ENCODE measurements around the gene CBX4. TPM values are rescaled to one million over a fixed set of nuclear protein-coding genes. Genes with fewer than 3 reads are reported as not detected.

Gene CBX4
- polyA plus RNA-seq, 12 donors: 5.1 to 19.2 (median 7.3) TPM; not detected in 1

GRCh38 chr17:79831265-79832217 lies 7.7 kb downstream of the CBX4 start:
- no peak for DNase-seq

DNA sequence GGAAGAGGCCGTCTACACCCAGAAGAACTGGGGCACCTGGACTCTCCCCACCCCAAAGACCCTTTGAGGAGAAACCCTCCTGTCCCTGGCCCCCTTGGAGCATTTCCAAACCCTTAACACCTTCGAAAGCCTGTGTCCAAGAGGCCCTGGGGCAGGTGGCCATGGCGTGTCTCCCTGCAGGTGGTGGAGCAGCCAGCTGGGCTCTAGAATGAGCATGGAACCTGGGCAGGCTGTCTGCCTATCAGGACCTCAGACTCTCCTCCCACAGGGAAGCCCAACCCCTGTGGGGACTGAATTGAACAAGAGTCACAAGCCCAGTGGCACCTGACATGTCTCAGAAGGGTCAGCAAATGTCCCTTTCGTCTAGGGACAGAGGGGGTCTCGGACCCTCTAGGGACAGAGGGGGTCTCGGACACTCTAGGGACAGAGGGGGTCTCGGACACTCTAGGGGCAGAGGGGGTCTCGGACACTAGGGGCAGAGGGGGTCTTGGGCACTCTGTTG lies 8.4 kb downstream of the CBX4 start:
- DNase-seq: no peak

GRCh38 chr17:79830303-79830702 lies 8.9 kb downstream of the CBX4 start:
- DNase-seq: no peak

DNA sequence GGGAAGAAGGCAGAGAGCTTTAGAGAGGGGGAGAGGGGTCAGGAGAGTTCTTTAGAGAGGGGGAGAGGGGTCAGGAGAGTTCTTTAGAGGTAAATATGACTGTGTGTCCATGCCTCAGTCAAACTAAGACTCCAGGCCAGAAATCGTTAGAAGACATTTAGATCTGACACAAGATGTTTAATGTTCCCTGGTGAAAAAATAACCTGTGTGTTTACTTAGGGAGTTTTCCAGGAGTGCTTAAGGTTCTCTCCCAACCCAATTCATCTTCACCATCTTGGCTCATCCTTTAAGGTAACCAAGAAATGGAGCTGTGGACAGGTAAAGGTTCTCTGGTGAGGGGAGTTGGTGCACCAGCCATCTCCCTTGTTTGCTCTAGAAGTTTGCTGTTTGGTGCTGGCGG lies 9.8 kb downstream of the CBX4 start:
- no peak for DNase-seq

DNA sequence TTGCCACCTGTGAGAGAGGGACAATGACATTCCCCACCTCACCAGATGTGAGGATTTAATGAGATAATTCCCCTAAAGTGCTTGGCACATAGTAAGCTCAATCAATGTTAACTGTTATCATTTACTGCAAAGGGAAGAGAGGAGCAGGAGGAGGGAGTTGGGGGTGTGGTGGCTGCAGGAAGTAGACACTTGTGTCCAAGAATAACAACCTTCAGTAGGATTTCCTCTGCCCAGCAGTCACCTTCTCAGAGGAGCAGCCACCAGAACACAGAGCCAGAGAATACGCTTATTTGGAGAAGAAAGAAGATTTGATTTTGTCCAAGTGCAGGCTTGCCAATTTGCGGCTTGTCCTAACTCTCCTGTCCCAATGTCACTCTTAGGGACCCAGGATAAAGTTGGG lies 10.2 kb downstream of the CBX4 start:
- no peak for DNase-seq

- DNase-seq: no peak
Measured at GRCh38 chr17:79826841-79827578, 12.2 kb downstream of the CBX4 start.

GRCh38 chr17:79826204-79826680 lies 13.0 kb downstream of the CBX4 start:
- no peak for DNase-seq

DNA sequence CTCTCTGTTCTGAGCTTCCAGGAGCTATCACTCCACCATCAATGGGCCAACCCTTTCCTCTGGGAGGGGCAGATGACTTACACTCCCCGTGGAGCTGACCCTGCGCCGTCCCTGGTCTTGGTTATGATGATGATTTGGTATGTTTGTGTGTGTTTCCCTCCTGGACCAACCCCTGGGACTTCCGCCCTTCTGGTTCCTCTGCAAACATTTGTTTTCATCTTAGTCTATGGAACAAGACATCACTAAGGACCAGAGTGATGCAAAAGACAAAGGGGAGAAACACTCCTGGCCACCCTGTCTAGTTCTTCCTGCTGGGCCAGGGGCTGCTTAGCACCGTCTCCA lies 13.7 kb downstream of the CBX4 start:
- no peak for DNase-seq

DNA sequence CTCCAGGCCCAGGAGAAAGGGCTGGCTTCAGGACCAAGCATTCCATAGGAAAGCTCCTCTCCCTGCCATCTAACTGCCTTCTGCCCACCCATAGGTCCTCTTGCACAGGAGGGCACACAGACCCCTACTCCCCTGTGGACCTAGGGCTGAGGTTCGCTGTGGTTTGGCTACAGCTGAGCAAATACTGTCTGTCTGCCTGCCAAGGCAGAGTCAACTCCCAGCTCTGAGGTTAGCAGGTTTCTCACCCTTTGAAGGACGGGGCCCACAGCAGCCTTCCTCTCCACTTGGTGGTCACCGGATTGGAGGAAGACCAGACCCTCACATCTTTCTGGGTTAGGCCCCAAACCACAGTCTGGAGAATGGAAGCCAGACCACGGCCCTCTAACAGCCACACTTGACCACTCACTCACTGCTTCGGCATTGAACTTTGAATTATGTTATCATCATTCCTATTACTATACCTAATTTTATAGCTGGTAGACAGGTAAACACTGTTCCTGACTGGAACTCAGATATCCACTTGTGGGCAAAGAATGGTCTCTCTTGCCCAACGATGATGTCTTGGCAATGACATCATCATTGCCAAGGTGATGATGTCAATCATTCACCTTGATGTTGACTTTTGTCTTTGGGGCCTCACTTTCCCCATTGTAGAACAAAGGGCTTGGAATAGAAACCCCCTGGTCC lies 14.2 kb downstream of the CBX4 start:
- DNase-seq: no peak

DNA sequence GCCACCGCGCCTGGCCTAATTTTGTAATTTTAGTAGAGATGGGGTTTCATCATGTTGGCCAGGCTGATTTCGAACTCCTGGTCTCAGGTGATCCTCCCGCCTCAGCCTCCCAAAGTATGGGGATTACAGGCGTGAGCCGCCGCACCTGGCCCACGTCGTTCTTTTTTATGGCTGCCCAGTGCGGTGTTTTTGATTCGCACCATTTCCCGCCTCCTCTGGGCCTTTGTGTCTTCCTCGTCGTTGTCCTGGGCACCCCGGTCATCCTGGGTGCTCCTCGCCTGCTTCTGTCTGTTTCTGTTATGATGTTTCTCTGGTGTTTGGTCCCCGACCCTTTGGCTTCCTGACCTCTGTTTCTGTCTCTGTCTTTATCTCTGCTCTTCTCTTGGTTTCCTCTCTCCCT lies 15.0 kb downstream of the CBX4 start:
- DNase-seq: no peak

DNA sequence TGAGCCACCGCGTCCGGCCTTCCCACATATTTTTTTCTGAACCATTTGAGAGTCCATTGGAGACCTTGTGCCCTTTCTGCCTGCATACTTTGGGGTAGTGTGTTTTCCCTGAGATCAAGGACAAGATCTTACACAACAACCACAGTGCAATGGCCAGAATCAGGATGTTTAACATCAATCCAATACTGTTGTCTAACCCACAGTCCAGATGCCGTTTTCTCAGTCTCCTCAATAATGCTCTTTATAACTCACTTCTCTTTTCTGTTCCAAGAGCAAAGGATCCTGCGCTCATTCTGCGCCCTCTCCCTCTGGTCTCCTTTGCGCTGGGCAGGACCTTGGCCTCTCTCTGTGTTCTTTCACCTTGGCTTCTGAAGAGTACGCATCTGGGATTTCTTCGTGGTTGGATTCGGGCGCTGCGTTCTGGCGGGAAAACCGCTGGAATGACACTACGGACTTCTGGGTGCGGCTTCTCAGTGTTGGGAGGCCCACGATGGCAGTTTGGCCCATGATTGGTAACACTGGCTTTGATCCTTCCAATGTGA lies 16.6 kb downstream of the CBX4 start:
- no peak for DNase-seq

DNA sequence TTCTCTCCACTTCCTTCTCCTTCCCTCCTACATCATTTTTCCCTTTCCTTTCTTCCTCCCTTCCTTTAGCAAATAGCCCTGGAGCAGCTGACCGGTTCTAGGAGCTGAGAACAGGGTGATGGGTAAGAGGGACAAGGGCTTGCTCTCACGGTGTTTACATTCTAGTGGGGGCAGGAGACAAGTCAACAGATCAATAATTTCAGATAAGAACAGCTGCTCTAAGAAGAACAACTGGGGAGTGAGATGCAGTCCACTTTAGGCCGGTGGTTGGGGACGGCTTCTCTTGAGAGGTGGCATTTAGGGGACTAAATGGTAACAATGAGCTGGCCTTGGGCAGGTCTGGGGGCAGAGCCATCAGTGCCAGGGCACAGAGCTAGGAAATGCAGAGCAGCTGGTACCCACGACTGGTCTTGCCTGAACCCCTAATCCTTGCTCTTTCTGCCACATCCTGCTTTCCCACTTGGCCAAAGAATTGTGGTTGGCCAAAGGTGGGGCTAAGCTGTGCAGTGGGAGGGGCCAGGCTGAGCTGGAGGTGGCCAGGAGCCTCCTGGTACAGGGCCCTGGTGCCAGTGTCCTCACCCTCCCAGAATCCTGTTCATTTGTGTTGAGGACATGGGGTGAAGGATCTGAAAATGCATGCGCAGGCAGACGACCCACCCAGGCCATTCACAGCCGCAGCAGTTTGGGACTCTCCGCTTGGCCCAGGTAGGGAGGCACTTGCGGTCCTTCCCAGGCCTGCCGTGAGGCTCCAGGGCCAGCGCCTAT lies 17.7 kb downstream of the CBX4 start:
- DNase-seq: no peak

GRCh38 chr17:79820959-79821330 lies 18.3 kb downstream of the CBX4 start:
- DNase-seq: no peak

DNA sequence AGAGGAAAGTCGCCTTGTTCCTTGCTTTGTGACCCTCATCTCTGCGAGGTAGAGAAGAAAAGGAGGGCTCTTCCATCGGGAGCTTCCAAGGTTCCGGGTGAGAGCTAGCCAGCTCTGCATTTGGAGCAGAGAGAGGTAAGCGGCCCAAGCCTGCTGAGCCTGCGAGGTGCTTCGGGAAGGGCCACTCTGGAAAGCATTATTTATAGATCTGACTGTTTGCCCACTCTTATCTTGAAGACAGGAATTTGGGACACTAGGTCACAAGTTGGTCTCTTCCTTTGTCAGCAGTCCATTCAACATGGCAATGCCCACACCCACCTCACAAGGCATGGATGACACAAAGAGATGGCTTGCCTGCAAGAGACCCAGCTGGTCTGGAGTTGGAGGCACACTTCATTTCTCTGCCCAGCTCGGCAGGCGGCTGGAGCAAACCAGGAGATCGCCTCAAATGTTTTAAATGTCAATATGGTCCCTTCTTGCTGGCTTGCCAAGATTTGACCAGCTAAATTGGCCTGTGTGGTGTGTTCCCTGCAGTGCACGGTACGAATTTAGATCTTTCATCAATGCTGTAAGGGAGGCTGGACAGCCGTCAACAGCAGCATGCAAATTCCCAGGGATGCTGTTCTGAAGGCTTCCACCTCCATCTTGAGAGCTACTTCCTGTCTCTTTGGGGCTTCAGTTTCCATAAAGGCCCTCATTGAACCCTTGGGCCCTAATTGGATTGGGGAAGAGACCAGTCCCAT lies 19.5 kb downstream of the CBX4 start:
- DNase-seq: no peak

DNA sequence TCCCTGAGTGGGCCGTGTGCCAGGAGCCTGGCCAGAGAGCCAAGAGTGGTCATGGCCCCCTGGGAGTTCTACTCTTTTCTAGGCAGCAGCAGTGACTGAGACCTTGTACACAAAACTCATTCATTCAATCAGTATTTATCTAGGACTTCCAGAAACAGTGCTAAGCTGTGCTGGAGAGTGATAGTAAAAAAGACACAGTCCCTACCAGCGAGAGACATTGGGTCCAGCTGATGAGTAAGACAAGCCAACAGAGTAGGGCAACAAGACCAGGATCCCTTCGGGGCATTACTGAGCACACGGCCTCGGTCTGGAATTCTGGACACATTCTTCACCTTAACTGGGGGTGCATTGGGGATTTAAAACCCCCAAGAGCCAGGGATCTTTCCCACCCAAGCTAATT lies 20.2 kb downstream of the CBX4 start:
- no peak for DNase-seq

DNA sequence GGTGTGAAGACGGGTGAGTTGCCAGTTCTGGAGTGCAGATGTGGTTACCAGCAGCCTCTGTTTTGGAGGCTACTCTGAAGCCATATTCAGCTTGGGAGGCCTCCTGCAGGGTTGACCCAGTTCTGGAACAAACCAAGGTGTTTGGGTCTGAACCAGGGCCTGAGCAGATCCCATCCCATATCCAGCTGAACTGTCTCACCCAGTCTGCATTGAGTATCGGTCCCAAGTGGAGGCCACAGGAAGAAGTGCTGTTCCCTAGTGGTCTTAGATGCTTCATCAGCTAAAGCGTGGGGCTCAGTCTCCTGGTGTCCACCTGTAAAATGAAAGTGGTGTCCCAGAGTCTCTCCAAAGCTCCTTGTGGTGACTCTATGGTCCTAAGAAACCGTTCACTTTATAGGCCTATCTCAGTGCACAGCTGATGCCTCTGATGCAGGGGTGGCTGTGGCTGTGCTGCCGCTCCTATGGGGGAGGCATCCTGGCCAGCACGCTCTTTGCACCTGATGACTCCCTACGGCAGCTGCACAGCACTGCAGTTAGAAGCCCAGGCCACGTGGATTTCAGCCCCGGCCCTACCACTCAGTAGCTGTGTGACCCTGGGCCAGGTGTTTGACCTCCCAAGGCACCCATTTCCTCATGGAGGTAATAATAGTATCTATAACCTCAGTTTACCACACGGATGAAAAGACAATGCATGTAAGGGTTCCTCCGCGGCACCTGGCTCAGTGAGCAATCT lies 21.0 kb downstream of the CBX4 start:
- DNase-seq: no peak

- no peak for DNase-seq
Measured at GRCh38 chr17:79815836-79816461, 23.3 kb downstream of the CBX4 start.

- DNase-seq: no peak
Measured at GRCh38 chr17:79814974-79815835, 24.0 kb downstream of the CBX4 start.
